ENCODE measurements around the gene ZNF845. TPM values are rescaled to one million over a fixed set of nuclear protein-coding genes. Genes with fewer than 3 reads are reported as not detected.
A peak's percentile ranks its signal among the peaks of the same experiment; 100 is the strongest.

Gene ZNF845
- total RNA-seq, 1 donor from 2014 or later, result 8.6 TPM

DNA sequence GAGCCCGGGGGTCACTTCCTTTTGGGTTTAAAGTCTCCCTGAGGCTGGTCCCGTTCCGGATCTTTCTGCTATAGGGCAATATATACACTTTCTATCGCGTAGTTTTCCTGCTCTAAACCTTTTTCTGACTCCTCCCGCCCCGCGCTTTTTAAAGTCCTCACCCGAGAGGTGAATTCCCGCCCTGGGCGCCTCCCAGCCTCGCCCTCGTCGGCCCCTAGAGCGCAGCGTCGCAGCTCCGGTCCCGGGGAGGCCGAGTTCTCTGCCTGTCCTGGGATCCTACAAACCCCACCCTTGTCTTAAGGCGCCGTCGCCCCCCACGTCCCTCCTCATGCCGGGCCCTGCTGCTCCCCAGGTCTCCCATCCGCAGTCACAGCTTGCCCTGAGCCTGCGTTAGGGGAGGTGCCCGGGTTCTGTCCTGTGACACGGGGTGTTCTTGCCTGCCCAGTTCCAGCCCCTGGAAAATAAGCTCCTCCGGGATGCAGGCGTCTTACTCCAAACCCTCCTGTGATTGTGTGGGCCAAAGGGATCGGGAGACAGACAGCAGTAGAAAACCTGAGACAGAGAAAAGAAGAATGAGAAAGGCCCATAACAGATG is 32.4 kb downstream of the ZNF845 start:
- peak; percentile 27 for DNase-seq (ENCODE audit: low spot score)
- Mint-ChIP-seq H3K27me3 (ENCODE audit: unreplicated experiment) (peaks cover 5% of the 10 kb centered on the region), H3K4me1 (ENCODE audit: unreplicated experiment) (peaks cover 7% of the 10 kb centered on the region), H3K4me3 (ENCODE audit: unreplicated experiment) (peak overlapping the region; percentile 92), H3K27ac (ENCODE audit: unreplicated experiment) (no peak overlapping the region), H3K36me3 (ENCODE audit: low read depth, unreplicated experiment) (no peaks in the 10 kb centered on the region), H3K9me3 (ENCODE audit: unreplicated experiment) (no peaks in the 10 kb centered on the region)
- TF ChIP-seq, protein P1, sequence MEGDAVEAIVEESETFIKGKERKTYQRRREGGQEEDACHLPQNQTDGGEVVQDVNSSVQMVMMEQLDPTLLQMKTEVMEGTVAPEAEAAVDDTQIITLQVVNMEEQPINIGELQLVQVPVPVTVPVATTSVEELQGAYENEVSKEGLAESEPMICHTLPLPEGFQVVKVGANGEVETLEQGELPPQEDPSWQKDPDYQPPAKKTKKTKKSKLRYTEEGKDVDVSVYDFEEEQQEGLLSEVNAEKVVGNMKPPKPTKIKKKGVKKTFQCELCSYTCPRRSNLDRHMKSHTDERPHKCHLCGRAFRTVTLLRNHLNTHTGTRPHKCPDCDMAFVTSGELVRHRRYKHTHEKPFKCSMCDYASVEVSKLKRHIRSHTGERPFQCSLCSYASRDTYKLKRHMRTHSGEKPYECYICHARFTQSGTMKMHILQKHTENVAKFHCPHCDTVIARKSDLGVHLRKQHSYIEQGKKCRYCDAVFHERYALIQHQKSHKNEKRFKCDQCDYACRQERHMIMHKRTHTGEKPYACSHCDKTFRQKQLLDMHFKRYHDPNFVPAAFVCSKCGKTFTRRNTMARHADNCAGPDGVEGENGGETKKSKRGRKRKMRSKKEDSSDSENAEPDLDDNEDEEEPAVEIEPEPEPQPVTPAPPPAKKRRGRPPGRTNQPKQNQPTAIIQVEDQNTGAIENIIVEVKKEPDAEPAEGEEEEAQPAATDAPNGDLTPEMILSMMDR (IDR thresholded peaks at IDR 0.05; ENCODE audit: unreplicated experiment), result no peak

DNA sequence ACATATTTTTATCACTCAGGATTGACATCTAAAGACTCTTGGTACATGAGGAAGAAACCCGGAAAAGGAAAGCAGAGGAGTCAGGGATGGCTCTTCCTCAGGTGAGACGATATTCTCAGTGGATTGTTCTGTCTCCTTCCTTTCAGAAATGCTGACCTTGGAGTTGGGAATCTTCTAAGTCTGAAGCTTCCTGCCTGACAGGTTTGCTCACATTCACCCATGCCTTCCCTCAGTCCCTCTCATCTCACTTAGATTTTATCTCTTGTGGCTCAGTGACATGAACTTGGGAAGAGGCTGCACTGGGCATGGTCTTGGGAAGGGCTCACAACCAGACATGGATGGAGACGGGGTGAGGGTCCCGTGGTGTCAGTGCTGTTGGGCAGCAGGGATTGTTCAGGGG is 38.6 kb downstream of the ZNF845 start:
- DNase-seq (ENCODE audit: low spot score), result no peak
- H3K4me1 Mint-ChIP-seq (ENCODE audit: unreplicated experiment), result peaks cover 7% of the 10 kb centered on the region
- TF ChIP-seq, protein P1 (IDR thresholded peaks at IDR 0.05; ENCODE audit: unreplicated experiment), result no peak
- H3K9me3 Mint-ChIP-seq (ENCODE audit: unreplicated experiment), result no peaks in the 10 kb centered on the region
- no peak overlapping the region for H3K27ac Mint-ChIP-seq (ENCODE audit: unreplicated experiment)
- peaks cover 3% of the 10 kb centered on the region for H3K27me3 Mint-ChIP-seq (ENCODE audit: unreplicated experiment)
- H3K4me3 Mint-ChIP-seq (ENCODE audit: unreplicated experiment), result no peak overlapping the region
- peaks cover 8% of the 10 kb centered on the region for H3K36me3 Mint-ChIP-seq (ENCODE audit: low read depth, unreplicated experiment)

DNA sequence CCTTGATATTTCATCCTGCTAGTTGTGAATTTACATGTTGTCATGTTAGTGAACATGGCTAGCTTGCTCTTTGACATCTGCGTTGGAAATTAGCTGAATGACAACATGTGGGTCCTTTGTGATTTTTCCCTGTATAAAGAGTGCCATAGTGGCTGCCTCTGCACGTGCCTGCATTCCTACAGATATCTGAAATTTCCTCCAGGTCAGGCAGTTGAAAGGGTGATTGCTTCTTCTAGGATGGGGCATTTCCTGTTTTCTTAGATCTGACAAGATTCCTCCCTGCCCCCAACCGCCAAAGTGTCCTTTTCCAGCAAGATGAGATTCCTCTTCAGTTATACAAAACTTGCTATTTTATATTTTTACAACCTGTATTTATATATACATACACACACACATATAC is 40.7 kb downstream of the ZNF845 start:
- peaks cover 15% of the 10 kb centered on the region for H3K36me3 Mint-ChIP-seq (ENCODE audit: low read depth, unreplicated experiment)
- H3K27ac Mint-ChIP-seq (ENCODE audit: unreplicated experiment), result peak overlapping the region; percentile 58
- no peak for DNase-seq (ENCODE audit: low spot score)
- peaks cover 3% of the 10 kb centered on the region for H3K27me3 Mint-ChIP-seq (ENCODE audit: unreplicated experiment)
- H3K9me3 Mint-ChIP-seq (ENCODE audit: unreplicated experiment), result no peaks in the 10 kb centered on the region
- H3K4me3 Mint-ChIP-seq (ENCODE audit: unreplicated experiment), result peak overlapping the region; percentile 24
- H3K4me1 Mint-ChIP-seq (ENCODE audit: unreplicated experiment), result peaks cover 7% of the 10 kb centered on the region
- TF ChIP-seq, protein P1 (IDR thresholded peaks at IDR 0.05; ENCODE audit: unreplicated experiment), result no peak

DNA sequence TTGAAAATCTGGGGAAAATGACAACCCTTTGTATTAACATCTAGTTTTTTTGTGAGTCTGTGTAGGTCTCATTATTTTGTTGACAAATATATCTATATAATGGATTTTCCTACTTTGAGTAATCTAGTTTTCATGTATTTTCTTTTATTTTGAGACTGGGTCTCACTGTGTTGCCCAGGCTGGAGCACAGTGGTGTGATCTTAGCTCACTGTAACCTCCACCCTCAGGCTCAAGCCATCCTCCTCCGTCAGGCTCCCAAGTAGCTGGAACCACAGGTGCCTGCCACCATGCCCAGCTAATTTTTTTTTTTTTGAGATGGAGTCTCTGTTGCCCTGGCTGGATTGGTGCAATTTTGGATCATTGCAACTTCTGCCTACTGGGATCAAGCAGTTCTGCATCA is 41.2 kb downstream of the ZNF845 start:
- Mint-ChIP-seq H3K4me1 (ENCODE audit: unreplicated experiment) (peaks cover 7% of the 10 kb centered on the region), H3K4me3 (ENCODE audit: unreplicated experiment) (no peak overlapping the region), H3K36me3 (ENCODE audit: low read depth, unreplicated experiment) (peaks cover 18% of the 10 kb centered on the region), H3K27me3 (ENCODE audit: unreplicated experiment) (peaks cover 3% of the 10 kb centered on the region), H3K9me3 (ENCODE audit: unreplicated experiment) (no peaks in the 10 kb centered on the region), H3K27ac (ENCODE audit: unreplicated experiment) (no peak overlapping the region)
- no peak for DNase-seq (ENCODE audit: low spot score)
- TF ChIP-seq, protein P1 (IDR thresholded peaks at IDR 0.05; ENCODE audit: unreplicated experiment), result no peak

DNA sequence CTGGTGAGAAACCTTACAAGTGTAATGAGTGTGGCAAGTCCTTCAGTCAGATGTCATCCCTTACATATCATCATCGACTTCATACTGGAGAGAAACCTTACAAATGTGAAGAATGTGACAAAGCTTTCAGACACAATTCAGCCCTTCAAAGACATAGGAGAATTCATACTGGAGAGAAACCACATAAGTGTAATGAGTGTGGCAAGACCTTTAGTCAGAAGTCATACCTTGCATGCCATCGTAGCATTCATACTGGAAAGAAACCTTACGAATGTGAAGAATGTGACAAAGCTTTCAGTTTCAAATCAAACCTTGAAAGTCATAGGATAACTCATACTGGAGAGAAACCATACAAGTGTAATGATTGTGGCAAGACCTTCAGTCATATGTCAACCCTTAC is 47.8 kb downstream of the ZNF845 start:
- TF ChIP-seq, protein P1 (IDR thresholded peaks at IDR 0.05; ENCODE audit: unreplicated experiment), result no peak
- peaks cover 21% of the 10 kb centered on the region for H3K9me3 Mint-ChIP-seq (ENCODE audit: unreplicated experiment)
- no peak for DNase-seq (ENCODE audit: low spot score)
- H3K36me3 Mint-ChIP-seq (ENCODE audit: low read depth, unreplicated experiment), result peaks cover 66% of the 10 kb centered on the region
- H3K4me3 Mint-ChIP-seq (ENCODE audit: unreplicated experiment), result peak overlapping the region; percentile 65
- no peaks in the 10 kb centered on the region for H3K4me1 Mint-ChIP-seq (ENCODE audit: unreplicated experiment)
- no peak overlapping the region for H3K27ac Mint-ChIP-seq (ENCODE audit: unreplicated experiment)
- H3K27me3 Mint-ChIP-seq (ENCODE audit: unreplicated experiment), result no peaks in the 10 kb centered on the region
